Measurements from ENCODE around the gene MINAR2.

The MINAR2 gene

GRCh38 chr5:129747572-129748407, at the start of gene MINAR2:
Gene MINAR2 (plus strand): TSS chr5:129748094. CDS start chr5:129748191, 97 bp downstream.
- DNase-seq: no peak

- no peak for DNase-seq
Measured at GRCh38 chr5:129698661-129699060, 49.2 kb upstream of the MINAR2 start.

GRCh38 chr5:129716235-129716634, 31.7 kb upstream of the MINAR2 start:
- no peak for DNase-seq

- no peak for DNase-seq
Measured at GRCh38 chr5:129716651-129717050, 31.2 kb upstream of the MINAR2 start.

- DNase-seq: no peak
Measured at GRCh38 chr5:129717751-129718310, 30.1 kb upstream of the MINAR2 start.

- DNase-seq: no peak
Measured at GRCh38 chr5:129718471-129719090, 29.3 kb upstream of the MINAR2 start.

GRCh38 chr5:129724222-129724621, 23.7 kb upstream of the MINAR2 start:
- no peak for DNase-seq

GRCh38 chr5:129724647-129725046, 23.2 kb upstream of the MINAR2 start:
- DNase-seq: no peak

- DNase-seq: no peak
Measured at GRCh38 chr5:129739773-129740172, 8.1 kb upstream of the MINAR2 start.

- no peak for DNase-seq
Measured at GRCh38 chr5:129743541-129744187, 4.2 kb upstream of the MINAR2 start.

GRCh38 chr5:129745997-129746396, 1.9 kb upstream of the MINAR2 start:
- no peak for DNase-seq

GRCh38 chr5:129746876-129747275, 1.0 kb upstream of the MINAR2 start:
- no peak for DNase-seq

- no peak for DNase-seq
Measured at GRCh38 chr5:129748913-129749880, 1.3 kb downstream of the MINAR2 start.

GRCh38 chr5:129760636-129761325, 12.9 kb downstream of the MINAR2 start:
- DNase-seq: no peak

- no peak for DNase-seq
Measured at GRCh38 chr5:129763651-129764050, 15.8 kb downstream of the MINAR2 start.

- no peak for DNase-seq
Measured at GRCh38 chr5:129766798-129767197, 18.9 kb downstream of the MINAR2 start.

- peak; percentile 68 for DNase-seq
Measured at GRCh38 chr5:129767927-129768380, 20.1 kb downstream of the MINAR2 start.

GRCh38 chr5:129768735-129769134, 20.8 kb downstream of the MINAR2 start:
- DNase-seq: no peak

- DNase-seq: no peak
Measured at GRCh38 chr5:129770024-129770820, 22.3 kb downstream of the MINAR2 start.

GRCh38 chr5:129771058-129771838, 23.4 kb downstream of the MINAR2 start:
- peak; percentile 32 for DNase-seq

Measured in NCI-H1105 treated with DMSO at 0.1 percent for 48 hours (cell line).